NT2/D1 (cell line): ENCODE data around the gene MFAP5.

Source experiments
- SUZ12 ChIP-seq: IDR thresholded peaks from 2 replicates; pipeline ENCODE4 v1.6.1; 2011; ENCODE audit not compliant: insufficient read length, insufficient read depth; ENCODE audit errors: extremely low read depth
- YY1 ChIP-seq: IDR thresholded peaks from 2 replicates; pipeline ENCODE4 v1.6.1; 2011; ENCODE audit not compliant: insufficient read length, insufficient read depth
- ZNF274 ChIP-seq: IDR thresholded peaks from 2 replicates; pipeline ENCODE4 v1.6.1; 2011; ENCODE audit warnings: mild to moderate bottlenecking, low read depth, low read length

DNA sequence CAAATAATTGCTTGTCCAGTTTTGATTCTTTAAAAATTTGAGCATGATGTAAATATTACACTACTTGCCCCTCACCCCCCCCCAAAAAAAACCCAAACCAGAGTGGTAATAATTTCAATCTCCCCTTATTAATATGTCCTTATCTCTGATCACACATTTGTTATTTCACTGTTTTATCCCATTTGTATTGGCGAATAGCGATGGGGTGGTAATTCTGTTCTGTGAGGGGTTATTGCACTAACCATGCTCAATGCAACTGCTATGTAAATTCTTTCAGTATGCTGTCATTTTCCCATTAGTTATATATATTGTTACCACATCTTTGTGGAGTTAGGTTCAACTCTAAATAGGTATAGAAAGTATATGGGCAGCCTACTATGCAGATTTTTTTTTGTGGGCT, 36.3 kb upstream of the MFAP5 start:
- no peak for TF ChIP-seq SUZ12
- TF ChIP-seq YY1: no peak
- no peak for TF ChIP-seq ZNF274
